OCI-LY1 (cell line): ENCODE measurements around the gene BRI3BP.

Experiments
- H2AFZ ChIP-seq: fragments of 200-600 bp; sonication (generic), shearing (Covaris generic); 2 replicates; pipeline ENCODE4 v1.6.0; 2014; ENCODE audit warnings: antibody characterized with exemption, mild to moderate bottlenecking, low read length
- H3F3A ChIP-seq: fragments of 200-600 bp; sonication (generic), shearing (Covaris generic); 2 replicates; pipeline ENCODE4 v1.6.0; 2014; ENCODE audit warnings: mild to moderate bottlenecking, antibody characterized with exemption, low read length, moderate library complexity; ENCODE audit not compliant: insufficient read depth
- H3K27ac ChIP-seq: fragments of 200-600 bp; sonication (generic); 2 replicates; pipeline ENCODE4 v1.5.1; 2014; ENCODE audit warnings: low read length, mixed run types, mild to moderate bottlenecking, low read depth; ENCODE audit not compliant: poor library complexity, severe bottlenecking
- H3K27me3 ChIP-seq: fragments of 200-600 bp; sonication (generic); 2 replicates; pipeline ENCODE4 v1.6.0; 2014; ENCODE audit warnings: antibody characterized with exemption, mild to moderate bottlenecking, low read length, moderate library complexity; ENCODE audit not compliant: insufficient read depth
- H3K36me3 ChIP-seq: fragments of 200-600 bp; sonication (generic); 2 replicates; pipeline ENCODE4 v1.6.1; 2014; ENCODE audit warnings: mild to moderate bottlenecking, antibody characterized with exemption, low read length, moderate library complexity, mixed read lengths; ENCODE audit not compliant: insufficient read depth
- H3K4me1 ChIP-seq: fragments of 200-600 bp; sonication (generic); 2 replicates; pipeline ENCODE4 v1.5.1; 2014; ENCODE audit warnings: mild to moderate bottlenecking, low read length, moderate library complexity; ENCODE audit not compliant: insufficient read depth, severe bottlenecking
- H3K4me2 ChIP-seq: fragments of 200-600 bp; sonication (generic), shearing (Covaris generic); 2 replicates; pipeline ENCODE4 v1.6.1; 2014; ENCODE audit warnings: low read length
- H3K4me3 ChIP-seq: fragments of 200-600 bp; sonication (generic); 2 replicates; pipeline ENCODE4 v1.5.1; 2014; ENCODE audit warnings: low read length, low read depth, mild to moderate bottlenecking, mixed read lengths; ENCODE audit not compliant: poor library complexity, severe bottlenecking
- H3K79me2 ChIP-seq: fragments of 200-600 bp; shearing (Covaris generic); 2 replicates; pipeline ENCODE4 v1.6.1; 2016; ENCODE audit warnings: mixed run types, low read length, mixed read lengths; ENCODE audit not compliant: insufficient read depth
- H3K9ac ChIP-seq: fragments of 200-600 bp; sonication (generic), shearing (Covaris generic); 2 replicates; pipeline ENCODE4 v1.6.1; 2014; ENCODE audit warnings: mild to moderate bottlenecking, low read length, mixed read lengths
- H3K9me2 ChIP-seq: fragments of 200-600 bp; sonication (generic), shearing (Covaris generic); 2 replicates; pipeline ENCODE4 v1.6.1; 2014; ENCODE audit warnings: low read depth, mild to moderate bottlenecking, low read length, mixed read lengths
- H3K9me3 ChIP-seq: fragments of 200-600 bp; shearing (Covaris generic); 2 replicates; pipeline ENCODE4 v1.6.1; 2014; ENCODE audit warnings: low read length, mixed read lengths
- H4K20me1 ChIP-seq: fragments of 200-600 bp; sonication (generic), shearing (Covaris generic); 2 replicates; pipeline ENCODE4 v1.6.0; 2016; ENCODE audit warnings: mild to moderate bottlenecking, low read length; ENCODE audit not compliant: insufficient read depth
- CTCF ChIP-seq: fragments of 200-600 bp; sonication (generic), shearing (Covaris generic); IDR thresholded peaks from 2 replicates; pipeline ENCODE4 v1.5.1; 2017; ENCODE audit warnings: mild to moderate bottlenecking, antibody characterized with exemption, low read length, moderate library complexity, mixed read lengths
- EZH2 ChIP-seq: fragments of 200-600 bp; sonication (generic), shearing (Covaris generic); IDR thresholded peaks from 2 replicates; pipeline ENCODE4 v1.8.0; 2017; ENCODE audit warnings: borderline replicate concordance, mixed run types, mild to moderate bottlenecking, antibody characterized with exemption, low read length, moderate library complexity, mixed read lengths

The BRI3BP gene

GRCh38 chr12:125076103-125076502 is 82.7 kb downstream of the BRI3BP start:
- Histone ChIP-seq H3K9me3 (no peaks in the 10 kb centered on the region), H2AFZ (no peak overlapping the region), H4K20me1 (no peaks in the 10 kb centered on the region), H3K4me2 (no peak overlapping the region), H3K27me3 (no peaks in the 10 kb centered on the region), H3F3A (no peaks in the 10 kb centered on the region), H3K4me1 (peaks cover 14% of the 10 kb centered on the region), H3K27ac (no peak overlapping the region), H3K36me3 (peaks cover 19% of the 10 kb centered on the region; the same call in 1 of the 2 replicates), H3K4me3 (no peak overlapping the region), H3K9ac (no peak overlapping the region), H3K79me2 (no peaks in the 10 kb centered on the region), H3K9me2 (no peaks in the 10 kb centered on the region)
- TF ChIP-seq EZH2 (no peak), CTCF (no peak)

- no peak for TF ChIP-seq CTCF
- no peak for TF ChIP-seq EZH2
- no peaks in the 10 kb centered on the region for H3F3A ChIP-seq
- H3K9me3 ChIP-seq: no peaks in the 10 kb centered on the region
- peaks cover 23% of the 10 kb centered on the region; the same call in 1 of the 2 replicates for H3K36me3 ChIP-seq
- H3K9me2 ChIP-seq: no peaks in the 10 kb centered on the region
- peaks cover 14% of the 10 kb centered on the region for H3K4me1 ChIP-seq
- H3K27me3 ChIP-seq: no peaks in the 10 kb centered on the region
- no peak overlapping the region for H3K27ac ChIP-seq
- H3K79me2 ChIP-seq: no peaks in the 10 kb centered on the region
- H3K9ac ChIP-seq: no peak overlapping the region
- H2AFZ ChIP-seq: no peak overlapping the region
- no peaks in the 10 kb centered on the region for H4K20me1 ChIP-seq
- no peak overlapping the region for H3K4me2 ChIP-seq
- no peak overlapping the region for H3K4me3 ChIP-seq
These were observed 85.6 kb downstream of the BRI3BP start for GRCh38 chr12:125079084-125079483.

- Histone ChIP-seq H3K79me2 (no peaks in the 10 kb centered on the region), H3K27me3 (no peaks in the 10 kb centered on the region), H3K36me3 (peaks cover 25% of the 10 kb centered on the region; the same call in 1 of the 2 replicates), H2AFZ (no peak overlapping the region), H3K4me3 (no peak overlapping the region), H3F3A (no peaks in the 10 kb centered on the region), H4K20me1 (no peaks in the 10 kb centered on the region), H3K9me3 (no peaks in the 10 kb centered on the region), H3K4me2 (no peak overlapping the region), H3K27ac (peak overlapping the region; percentile 10), H3K4me1 (peaks cover 14% of the 10 kb centered on the region), H3K9ac (no peak overlapping the region), H3K9me2 (no peaks in the 10 kb centered on the region)
- TF ChIP-seq CTCF (no peak), EZH2 (no peak)
These were observed 86.5 kb downstream of the BRI3BP start for GRCh38 chr12:125079648-125080645.
